GM23338 (cell line): ENCODE results near the gene MYH14. TPM values are rescaled to one million over a fixed set of nuclear protein-coding genes. Genes with fewer than 3 reads are reported as not detected.

ENCODE experiments used
- ATAC-seq: fragments of 200-7000 bp; cut with Tn5 transposase; 3 replicates; pipeline ENCODE4 v1.9.1; 2020
- DNase-seq: peaks from one replicate; pipeline ENCODE4 v3.0.0-alpha.2; 2015; ENCODE audit warnings: low spot score
- H2AFZ ChIP-seq: fragments of 200-600 bp; sonication (generic); 2 replicates; pipeline ENCODE4 v1.8.0; 2016; ENCODE audit warnings: antibody characterized with exemption, mild to moderate bottlenecking, moderate library complexity
- H3F3A ChIP-seq: fragments of 200-600 bp; sonication (generic); replicated peaks from 2 replicates; pipeline ENCODE4 v1.8.0; 2017; ENCODE audit warnings: antibody characterized with exemption, mixed run types, low read depth
- H3K27ac ChIP-seq: fragments of 200-600 bp; sonication (generic); 2 replicates; pipeline ENCODE4 v1.6.1; 2016; ENCODE audit warnings: low read depth
- H3K27me3 ChIP-seq: fragments of 200-600 bp; sonication (generic); 2 replicates; pipeline ENCODE4 v1.8.0; 2016; ENCODE audit warnings: mild to moderate bottlenecking, mixed run types, moderate library complexity; ENCODE audit not compliant: insufficient read depth
- H3K36me3 ChIP-seq: fragments of 200-600 bp; sonication (generic); 2 replicates; pipeline ENCODE4 v1.8.0; 2016; ENCODE audit warnings: mild to moderate bottlenecking; ENCODE audit not compliant: insufficient read depth
- H3K4me1 ChIP-seq: fragments of 200-600 bp; sonication (generic); 2 replicates; pipeline ENCODE4 v1.8.0; 2016; ENCODE audit warnings: mild to moderate bottlenecking, moderate library complexity; ENCODE audit not compliant: insufficient read depth
- H3K4me2 ChIP-seq: fragments of 200-600 bp; sonication (generic); 2 replicates; pipeline ENCODE4 v1.7.1; 2017; ENCODE audit warnings: mixed run types
- H3K4me3 ChIP-seq: fragments of 200-600 bp; sonication (generic); 2 replicates; pipeline ENCODE4 v1.6.1; 2016; ENCODE audit warnings: mixed run types
- H3K79me2 ChIP-seq: fragments of 200-600 bp; sonication (generic); replicated peaks from 2 replicates; pipeline ENCODE4 v1.8.0; 2017; ENCODE audit warnings: mild to moderate bottlenecking; ENCODE audit not compliant: insufficient read depth
- H3K9me2 ChIP-seq: fragments of 200-600 bp; sonication (generic); 2 replicates; pipeline ENCODE4 v1.8.0; 2017; ENCODE audit not compliant: insufficient read depth
- H4K20me1 ChIP-seq: fragments of 200-600 bp; sonication (generic); replicated peaks from 2 replicates; pipeline ENCODE4 v1.8.0; 2017; ENCODE audit warnings: mild to moderate bottlenecking; ENCODE audit not compliant: insufficient read depth
- H3K27ac Mint-ChIP-seq: 2 replicates; pipeline ENCODE4 v1.8.0; 2020; ENCODE audit warnings: inconsistent platforms, mild to moderate bottlenecking, moderate library complexity, mixed read lengths
- H3K27me3 Mint-ChIP-seq: 3 replicates; pipeline ENCODE4 v1.8.0; 2022; ENCODE audit warnings: low read depth, mild to moderate bottlenecking, moderate library complexity, mixed read lengths, inconsistent platforms; ENCODE audit not compliant: insufficient read depth, poor library complexity
- H3K36me3 Mint-ChIP-seq: 3 replicates; pipeline ENCODE4 v1.8.0; 2021; ENCODE audit warnings: low read depth, mild to moderate bottlenecking, inconsistent platforms, moderate library complexity, mixed read lengths
- H3K4me1 Mint-ChIP-seq: 3 replicates; pipeline ENCODE4 v1.8.0; 2020; ENCODE audit warnings: mild to moderate bottlenecking, inconsistent platforms, mixed read lengths
- H3K4me3 Mint-ChIP-seq: 3 replicates; pipeline ENCODE4 v1.8.0; 2021; ENCODE audit warnings: moderate library complexity, mild to moderate bottlenecking, inconsistent platforms, mixed read lengths
- H3K9me3 Mint-ChIP-seq: 3 replicates; pipeline ENCODE4 v1.8.0; 2020; ENCODE audit warnings: moderate library complexity, mild to moderate bottlenecking, inconsistent platforms, mixed read lengths
- CREB1 ChIP-seq: fragments of 250-450 bp; sonication (Bioruptor Pico); IDR thresholded peaks from 2 replicates; pipeline ENCODE4 v1.5.0; 2020; ENCODE audit warnings: low read depth, mild to moderate bottlenecking, moderate library complexity
- EZH2 ChIP-seq: fragments of 200-600 bp; sonication (generic); IDR thresholded peaks from one replicate; pipeline ENCODE4 v1.8.0; 2017; ENCODE audit warnings: antibody characterized with exemption, mild to moderate bottlenecking, low read depth; ENCODE audit not compliant: unreplicated experiment
- EZH2phosphoT487 ChIP-seq: fragments of 200-600 bp; sonication (generic); IDR thresholded peaks from one replicate; pipeline ENCODE4 v1.8.1; 2018; ENCODE audit warnings: antibody characterized with exemption; ENCODE audit not compliant: unreplicated experiment
- JUNB ChIP-seq: IDR thresholded peaks from one replicate; pipeline ENCODE4 v1.6.1; 2016; ENCODE audit warnings: antibody characterized with exemption; ENCODE audit not compliant: unreplicated experiment
- NANOG ChIP-seq: IDR thresholded peaks from 2 replicates; pipeline ENCODE4 v1.6.1; 2016; ENCODE audit warnings: antibody characterized with exemption, borderline replicate concordance
- POLR2AphosphoS5 ChIP-seq: IDR thresholded peaks from 2 replicates; pipeline ENCODE4 v1.6.1; 2016; ENCODE audit warnings: antibody characterized with exemption, low read depth
- STAT1 ChIP-seq: IDR thresholded peaks from one replicate; pipeline ENCODE4 v1.6.1; 2016; ENCODE audit warnings: antibody characterized with exemption; ENCODE audit not compliant: unreplicated experiment
- ZNF114 ChIP-seq: fragments of 250-450 bp; sonication (Bioruptor Pico); IDR thresholded peaks from 2 replicates; pipeline ENCODE4 v1.5.0; 2020; ENCODE audit warnings: mild to moderate bottlenecking, moderate library complexity
- ZNF331 ChIP-seq: fragments of 250-450 bp; sonication (Bioruptor Pico); IDR thresholded peaks from 2 replicates; pipeline ENCODE4 v1.5.0; 2020; ENCODE audit warnings: low read depth, mild to moderate bottlenecking, moderate library complexity
- polyA plus RNA-seq: library from polyadenylated mRNA; unstranded; fragments of >200 nt; fragmentation: Nextera tagmentation; extraction: Ambion mirVana; gene quantifications from 2 replicates; pipeline ENCODE4 v1.2.1, GENCODE V29; 2016
- total RNA-seq: library from RNA; depleted of rRNA; stranded (reverse); fragments of >200 nt; shearing (Covaris generic); gene quantifications from 2 replicates; pipeline ENCODE4 v1.2.3, GENCODE V29; 2014
- TF ChIP-seq, protein P1 (sequence below), 2 experiments: fragments of 200-600 bp in 1 of 2; sonication (generic) in 1 of 2; conservative IDR thresholded peaks; 2 replicates each; pipeline versions ENCODE4 v1.5.1 to v1.6.1; 2016 to 2017; ENCODE audit warnings: antibody characterized with exemption in 2 of 2, low read depth in 2 of 2, mild to moderate bottlenecking in 2 of 2, moderate library complexity in 1 of 2
- TF ChIP-seq, protein P2 (sequence below): IDR thresholded peaks from one replicate; pipeline ENCODE4 v1.6.1; 2018; ENCODE audit warnings: antibody characterized with exemption; ENCODE audit not compliant: unreplicated experiment
- TF ChIP-seq, protein P3 (sequence below): fragments of 250-450 bp; sonication (Bioruptor Pico); IDR thresholded peaks from 2 replicates; pipeline ENCODE4 v1.5.0; 2020; ENCODE audit warnings: mild to moderate bottlenecking, moderate library complexity

The MYH14 gene
- total and polyA plus RNA-seq, 2 experiments from 2014 or later, result 25.5 to 27.5 TPM

DNA sequence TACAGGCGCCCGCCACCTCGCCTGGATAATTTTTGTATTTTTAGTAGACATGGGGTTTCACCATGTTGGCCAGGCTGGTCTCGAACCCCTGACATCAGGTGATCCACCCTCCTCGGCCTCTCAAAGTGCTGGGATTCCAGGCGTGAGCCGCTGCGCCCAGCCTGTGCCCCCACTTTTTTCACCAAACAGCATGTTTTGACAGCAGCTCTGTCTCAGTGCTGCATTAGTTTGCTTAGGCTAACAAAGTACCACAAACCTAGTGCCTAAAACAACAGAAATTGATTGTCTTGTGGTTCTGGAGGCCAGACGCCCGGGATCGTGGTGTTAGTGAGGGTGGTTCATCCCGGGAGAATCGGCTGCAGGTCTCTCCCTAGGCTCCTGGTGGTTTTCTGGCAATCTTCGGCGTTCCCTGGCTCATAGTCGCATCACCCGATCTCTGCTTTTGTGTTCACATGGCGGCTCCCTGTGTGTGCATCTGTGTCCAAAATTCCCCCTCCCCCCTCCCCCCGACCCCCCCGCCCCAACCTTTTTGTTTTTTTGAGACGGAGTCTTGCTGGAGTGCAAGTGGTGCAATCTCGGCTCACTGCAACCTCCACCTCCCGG is 30.0 kb downstream of the MYH14 start:
- H3K27ac ChIP-seq, result no peak overlapping the region
- no peaks in the 10 kb centered on the region for H3K9me2 ChIP-seq
- H3K36me3 Mint-ChIP-seq, result peaks cover 37% of the 10 kb centered on the region
- H2AFZ ChIP-seq, result no peak overlapping the region
- no peak overlapping the region for H3K4me2 ChIP-seq
- H3K79me2 ChIP-seq, result no peaks in the 10 kb centered on the region
- H3K4me1 ChIP-seq, result peaks cover 10% of the 10 kb centered on the region; the same call in 1 of the 2 replicates
- peaks cover 5% of the 10 kb centered on the region for H3K27me3 Mint-ChIP-seq
- H3K4me1 Mint-ChIP-seq, result no peaks in the 10 kb centered on the region
- no peak overlapping the region for H3K4me3 Mint-ChIP-seq
- DNase-seq (no peak), ATAC-seq (no peak)
- H3K27me3 ChIP-seq, result no peaks in the 10 kb centered on the region
- H3K9me3 Mint-ChIP-seq, result peaks cover 95% of the 10 kb centered on the region
- no peaks in the 10 kb centered on the region for H3K36me3 ChIP-seq
- H3K27ac Mint-ChIP-seq, result no peak overlapping the region
- H3F3A ChIP-seq, result 0 out of 2 replicates have a peak, but pooled peaks cover 3% of the 10 kb centered on the region
- H3K4me3 ChIP-seq, result no peak overlapping the region
- H4K20me1 ChIP-seq, result no peaks in the 10 kb centered on the region
- TF ChIP-seq CREB1, result no peak
- TF ChIP-seq POLR2AphosphoS5, result no peak
- no peak for TF ChIP-seq JUNB
- no peak for TF ChIP-seq EZH2
- no peak for TF ChIP-seq STAT1
- TF ChIP-seq, protein P1, sequence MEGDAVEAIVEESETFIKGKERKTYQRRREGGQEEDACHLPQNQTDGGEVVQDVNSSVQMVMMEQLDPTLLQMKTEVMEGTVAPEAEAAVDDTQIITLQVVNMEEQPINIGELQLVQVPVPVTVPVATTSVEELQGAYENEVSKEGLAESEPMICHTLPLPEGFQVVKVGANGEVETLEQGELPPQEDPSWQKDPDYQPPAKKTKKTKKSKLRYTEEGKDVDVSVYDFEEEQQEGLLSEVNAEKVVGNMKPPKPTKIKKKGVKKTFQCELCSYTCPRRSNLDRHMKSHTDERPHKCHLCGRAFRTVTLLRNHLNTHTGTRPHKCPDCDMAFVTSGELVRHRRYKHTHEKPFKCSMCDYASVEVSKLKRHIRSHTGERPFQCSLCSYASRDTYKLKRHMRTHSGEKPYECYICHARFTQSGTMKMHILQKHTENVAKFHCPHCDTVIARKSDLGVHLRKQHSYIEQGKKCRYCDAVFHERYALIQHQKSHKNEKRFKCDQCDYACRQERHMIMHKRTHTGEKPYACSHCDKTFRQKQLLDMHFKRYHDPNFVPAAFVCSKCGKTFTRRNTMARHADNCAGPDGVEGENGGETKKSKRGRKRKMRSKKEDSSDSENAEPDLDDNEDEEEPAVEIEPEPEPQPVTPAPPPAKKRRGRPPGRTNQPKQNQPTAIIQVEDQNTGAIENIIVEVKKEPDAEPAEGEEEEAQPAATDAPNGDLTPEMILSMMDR (conservative IDR thresholded peaks at IDR 0.05; ENCODE audit: low read depth in 2 of 2), result no peak
- TF ChIP-seq, protein P2, sequence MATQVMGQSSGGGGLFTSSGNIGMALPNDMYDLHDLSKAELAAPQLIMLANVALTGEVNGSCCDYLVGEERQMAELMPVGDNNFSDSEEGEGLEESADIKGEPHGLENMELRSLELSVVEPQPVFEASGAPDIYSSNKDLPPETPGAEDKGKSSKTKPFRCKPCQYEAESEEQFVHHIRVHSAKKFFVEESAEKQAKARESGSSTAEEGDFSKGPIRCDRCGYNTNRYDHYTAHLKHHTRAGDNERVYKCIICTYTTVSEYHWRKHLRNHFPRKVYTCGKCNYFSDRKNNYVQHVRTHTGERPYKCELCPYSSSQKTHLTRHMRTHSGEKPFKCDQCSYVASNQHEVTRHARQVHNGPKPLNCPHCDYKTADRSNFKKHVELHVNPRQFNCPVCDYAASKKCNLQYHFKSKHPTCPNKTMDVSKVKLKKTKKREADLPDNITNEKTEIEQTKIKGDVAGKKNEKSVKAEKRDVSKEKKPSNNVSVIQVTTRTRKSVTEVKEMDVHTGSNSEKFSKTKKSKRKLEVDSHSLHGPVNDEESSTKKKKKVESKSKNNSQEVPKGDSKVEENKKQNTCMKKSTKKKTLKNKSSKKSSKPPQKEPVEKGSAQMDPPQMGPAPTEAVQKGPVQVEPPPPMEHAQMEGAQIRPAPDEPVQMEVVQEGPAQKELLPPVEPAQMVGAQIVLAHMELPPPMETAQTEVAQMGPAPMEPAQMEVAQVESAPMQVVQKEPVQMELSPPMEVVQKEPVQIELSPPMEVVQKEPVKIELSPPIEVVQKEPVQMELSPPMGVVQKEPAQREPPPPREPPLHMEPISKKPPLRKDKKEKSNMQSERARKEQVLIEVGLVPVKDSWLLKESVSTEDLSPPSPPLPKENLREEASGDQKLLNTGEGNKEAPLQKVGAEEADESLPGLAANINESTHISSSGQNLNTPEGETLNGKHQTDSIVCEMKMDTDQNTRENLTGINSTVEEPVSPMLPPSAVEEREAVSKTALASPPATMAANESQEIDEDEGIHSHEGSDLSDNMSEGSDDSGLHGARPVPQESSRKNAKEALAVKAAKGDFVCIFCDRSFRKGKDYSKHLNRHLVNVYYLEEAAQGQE, result no peak
- no peak for TF ChIP-seq EZH2phosphoT487
- TF ChIP-seq NANOG, result no peak
- no peak for TF ChIP-seq ZNF114
- TF ChIP-seq, protein P3, sequence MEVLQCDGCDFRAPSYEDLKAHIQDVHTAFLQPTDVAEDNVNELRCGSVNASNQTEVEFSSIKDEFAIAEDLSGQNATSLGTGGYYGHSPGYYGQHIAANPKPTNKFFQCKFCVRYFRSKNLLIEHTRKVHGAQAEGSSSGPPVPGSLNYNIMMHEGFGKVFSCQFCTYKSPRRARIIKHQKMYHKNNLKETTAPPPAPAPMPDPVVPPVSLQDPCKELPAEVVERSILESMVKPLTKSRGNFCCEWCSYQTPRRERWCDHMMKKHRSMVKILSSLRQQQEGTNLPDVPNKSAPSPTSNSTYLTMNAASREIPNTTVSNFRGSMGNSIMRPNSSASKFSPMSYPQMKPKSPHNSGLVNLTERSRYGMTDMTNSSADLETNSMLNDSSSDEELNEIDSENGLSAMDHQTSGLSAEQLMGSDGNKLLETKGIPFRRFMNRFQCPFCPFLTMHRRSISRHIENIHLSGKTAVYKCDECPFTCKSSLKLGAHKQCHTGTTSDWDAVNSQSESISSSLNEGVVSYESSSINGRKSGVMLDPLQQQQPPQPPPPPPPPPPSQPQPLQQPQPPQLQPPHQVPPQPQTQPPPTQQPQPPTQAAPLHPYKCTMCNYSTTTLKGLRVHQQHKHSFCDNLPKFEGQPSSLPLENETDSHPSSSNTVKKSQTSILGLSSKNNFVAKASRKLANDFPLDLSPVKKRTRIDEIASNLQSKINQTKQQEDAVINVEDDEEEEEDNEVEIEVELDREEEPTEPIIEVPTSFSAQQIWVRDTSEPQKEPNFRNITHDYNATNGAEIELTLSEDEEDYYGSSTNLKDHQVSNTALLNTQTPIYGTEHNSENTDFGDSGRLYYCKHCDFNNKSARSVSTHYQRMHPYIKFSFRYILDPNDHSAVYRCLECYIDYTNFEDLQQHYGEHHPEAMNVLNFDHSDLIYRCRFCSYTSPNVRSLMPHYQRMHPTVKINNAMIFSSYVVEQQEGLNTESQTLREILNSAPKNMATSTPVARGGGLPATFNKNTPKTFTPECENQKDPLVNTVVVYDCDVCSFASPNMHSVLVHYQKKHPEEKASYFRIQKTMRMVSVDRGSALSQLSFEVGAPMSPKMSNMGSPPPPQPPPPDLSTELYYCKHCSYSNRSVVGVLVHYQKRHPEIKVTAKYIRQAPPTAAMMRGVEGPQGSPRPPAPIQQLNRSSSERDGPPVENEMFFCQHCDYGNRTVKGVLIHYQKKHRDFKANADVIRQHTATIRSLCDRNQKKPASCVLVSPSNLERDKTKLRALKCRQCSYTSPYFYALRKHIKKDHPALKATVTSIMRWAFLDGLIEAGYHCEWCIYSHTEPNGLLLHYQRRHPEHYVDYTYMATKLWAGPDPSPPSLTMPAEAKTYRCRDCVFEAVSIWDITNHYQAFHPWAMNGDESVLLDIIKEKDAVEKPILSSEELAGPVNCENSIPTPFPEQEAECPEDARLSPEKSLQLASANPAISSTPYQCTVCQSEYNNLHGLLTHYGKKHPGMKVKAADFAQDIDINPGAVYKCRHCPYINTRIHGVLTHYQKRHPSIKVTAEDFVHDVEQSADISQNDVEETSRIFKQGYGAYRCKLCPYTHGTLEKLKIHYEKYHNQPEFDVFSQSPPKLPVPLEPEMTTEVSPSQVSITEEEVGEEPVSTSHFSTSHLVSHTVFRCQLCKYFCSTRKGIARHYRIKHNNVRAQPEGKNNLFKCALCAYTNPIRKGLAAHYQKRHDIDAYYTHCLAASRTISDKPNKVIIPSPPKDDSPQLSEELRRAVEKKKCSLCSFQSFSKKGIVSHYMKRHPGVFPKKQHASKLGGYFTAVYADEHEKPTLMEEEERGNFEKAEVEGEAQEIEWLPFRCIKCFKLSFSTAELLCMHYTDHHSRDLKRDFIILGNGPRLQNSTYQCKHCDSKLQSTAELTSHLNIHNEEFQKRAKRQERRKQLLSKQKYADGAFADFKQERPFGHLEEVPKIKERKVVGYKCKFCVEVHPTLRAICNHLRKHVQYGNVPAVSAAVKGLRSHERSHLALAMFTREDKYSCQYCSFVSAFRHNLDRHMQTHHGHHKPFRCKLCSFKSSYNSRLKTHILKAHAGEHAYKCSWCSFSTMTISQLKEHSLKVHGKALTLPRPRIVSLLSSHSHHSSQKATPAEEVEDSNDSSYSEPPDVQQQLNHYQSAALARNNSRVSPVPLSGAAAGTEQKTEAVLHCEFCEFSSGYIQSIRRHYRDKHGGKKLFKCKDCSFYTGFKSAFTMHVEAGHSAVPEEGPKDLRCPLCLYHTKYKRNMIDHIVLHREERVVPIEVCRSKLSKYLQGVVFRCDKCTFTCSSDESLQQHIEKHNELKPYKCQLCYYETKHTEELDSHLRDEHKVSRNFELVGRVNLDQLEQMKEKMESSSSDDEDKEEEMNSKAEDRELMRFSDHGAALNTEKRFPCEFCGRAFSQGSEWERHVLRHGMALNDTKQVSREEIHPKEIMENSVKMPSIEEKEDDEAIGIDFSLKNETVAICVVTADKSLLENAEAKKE (CRISPR knock-in tag), result no peak
- TF ChIP-seq ZNF331 (CRISPR knock-in tag), result no peak
